Lower lobe of right lung (tissue), 2 donors: ENCODE measurements around the gene PLXNB1. TPM values are rescaled to one million over a fixed set of nuclear protein-coding genes. Genes with fewer than 3 reads are reported as not detected.

Experiments
- ATAC-seq, 2 donors: fragments of 200-7000 bp; cut with Tn5 transposase; one replicate each; pipeline ENCODE4 v1.9.1; 2020 to 2022; ENCODE audit warnings: mild to moderate bottlenecking in 2 of 2, moderate library complexity in 2 of 2
- DNase-seq: peaks from one replicate; pipeline ENCODE4 v3.0.0-alpha.2; 2020
- H3K27ac ChIP-seq: fragments of 200-600 bp; one replicate; pipeline ENCODE4 v1.8.0; 2022
- H3K27me3 ChIP-seq: fragments of 200-600 bp; one replicate; pipeline ENCODE4 v1.8.0; 2022; ENCODE audit warnings: low read depth
- H3K36me3 ChIP-seq: fragments of 200-600 bp; one replicate; pipeline ENCODE4 v1.8.0; 2022; ENCODE audit warnings: mild to moderate bottlenecking
- H3K4me1 ChIP-seq: fragments of 200-600 bp; one replicate; pipeline ENCODE4 v1.8.0; 2022
- H3K4me3 ChIP-seq: fragments of 200-600 bp; one replicate; pipeline ENCODE4 v1.8.0; 2022; ENCODE audit warnings: mild to moderate bottlenecking
- H3K9me3 ChIP-seq: fragments of 200-600 bp; one replicate; pipeline ENCODE4 v1.8.0; 2022
- CTCF ChIP-seq: fragments of 200-600 bp; IDR thresholded peaks from one replicate; pipeline ENCODE4 v1.8.0; 2022; ENCODE audit warnings: antibody characterized with exemption, mild to moderate bottlenecking
- intact Hi-C: fragments of 100-400 bp; cut with DNase I; formaldehyde crosslinking; loops from one replicate; pipeline ENCODE4 v1.11.0; 2022
- total RNA-seq: library from RNA; stranded (reverse); fragmentation: NEBNext Ultra II Directional; extraction: Animal tissue kit (Norgen Biotek cat#: 25700); gene quantifications from one replicate; pipeline ENCODE4 v1.2.1, GENCODE V29; 2021
- donor health status: DM: no; HTN: yes; CAD: no; lungs with severe emphysema.

Gene PLXNB1
- total RNA-seq, 1 donor from 2014 or later: 94.3 TPM

GRCh38 chr3:48388966-48389365 is 40.9 kb downstream of the PLXNB1 start:
- intact Hi-C loops: no loop called here
- H3K36me3 ChIP-seq: no peaks in the 10 kb centered on the region
- ATAC-seq: no peak

GRCh38 chr3:48387634-48388033 is 42.3 kb downstream of the PLXNB1 start:
- no peak for ATAC-seq
- H3K27me3 ChIP-seq: no peaks in the 10 kb centered on the region
- DNase-seq: no peak
- H3K36me3 ChIP-seq: no peaks in the 10 kb centered on the region
- intact Hi-C loops: no loop called here
- no peaks in the 10 kb centered on the region for H3K4me1 ChIP-seq
- no peak overlapping the region for H3K27ac ChIP-seq
- no peaks in the 10 kb centered on the region for H3K9me3 ChIP-seq
- TF ChIP-seq CTCF: no peak
- no peak overlapping the region for H3K4me3 ChIP-seq

More at GRCh38 chr3:48388966-48389365, 40.9 kb downstream of the PLXNB1 start:
- Histone ChIP-seq H3K4me3 (no peak overlapping the region), H3K27me3 (no peaks in the 10 kb centered on the region), H3K27ac (no peak overlapping the region), H3K4me1 (no peaks in the 10 kb centered on the region), H3K9me3 (no peaks in the 10 kb centered on the region)
- DNase-seq: no peak
- no peak for TF ChIP-seq CTCF

- Histone ChIP-seq H3K4me1 (no peaks in the 10 kb centered on the region), H3K4me3 (no peak overlapping the region), H3K27me3 (no peaks in the 10 kb centered on the region), H3K36me3 (no peaks in the 10 kb centered on the region), H3K9me3 (no peaks in the 10 kb centered on the region), H3K27ac (no peak overlapping the region)
- intact Hi-C loops: no loop called here
- no peak for ATAC-seq
- TF ChIP-seq CTCF: no peak
- no peak for DNase-seq
Observed at GRCh38 chr3:48372862-48373435, 56.9 kb downstream of the PLXNB1 start.

GRCh38 chr3:48372377-48372770 is 57.5 kb downstream of the PLXNB1 start:
- Histone ChIP-seq H3K27ac (no peak overlapping the region), H3K9me3 (no peaks in the 10 kb centered on the region), H3K4me3 (no peak overlapping the region), H3K36me3 (no peaks in the 10 kb centered on the region), H3K4me1 (no peaks in the 10 kb centered on the region), H3K27me3 (no peaks in the 10 kb centered on the region)
- no peak for TF ChIP-seq CTCF
- DNase-seq (no peak), ATAC-seq (no peak)
- intact Hi-C loops: no loop called here

GRCh38 chr3:48371651-48372376 is 58.1 kb downstream of the PLXNB1 start, which contains the start of gene FBXW12:
Gene FBXW12, plus strand, starts transcription at chr3:48372219. Its CDS starts 549 bp downstream, at chr3:48372768.
- Histone ChIP-seq H3K9me3 (no peaks in the 10 kb centered on the region), H3K4me1 (no peaks in the 10 kb centered on the region), H3K27me3 (no peaks in the 10 kb centered on the region), H3K27ac (no peak within 1 kb of the TSS), H3K36me3 (no peaks in the 10 kb centered on the region), H3K4me3 (no peak within 1 kb of the TSS)
- intact Hi-C loops: no loop called here
- no peak for DNase-seq
- no peak for ATAC-seq
- no peak for TF ChIP-seq CTCF
